HepG2 (cell line): ENCODE measurements around the gene ATP8A1. TPM values are rescaled to one million over a fixed set of nuclear protein-coding genes. Genes with fewer than 3 reads are reported as not detected.

Source experiments
- ARID2 ChIP-seq: sonication (generic); formaldehyde crosslinking; IDR thresholded peaks from 2 replicates; pipeline ENCODE4 v1.8.1; 2022; ENCODE audit warnings: mild to moderate bottlenecking, missing genetic modification reagents, borderline replicate concordance
- CEBPB ChIP-seq: IDR thresholded peaks from 2 replicates; pipeline ENCODE4 v1.6.1; 2011; ENCODE audit warnings: low read depth, low read length, improper control_type of control experiment, borderline replicate concordance
- CHD4 ChIP-seq: fragments of 200-600 bp; sonication (generic); IDR thresholded peaks from 2 replicates; pipeline ENCODE4 v1.7.0; 2017; ENCODE audit warnings: mild to moderate bottlenecking, low read length, borderline replicate concordance
- CREB3 ChIP-seq: sonication (generic); formaldehyde crosslinking; IDR thresholded peaks from 2 replicates; pipeline ENCODE4 v1.5.0; 2020; ENCODE audit warnings: missing genetic modification reagents
- EEA1 ChIP-seq: sonication (generic); formaldehyde crosslinking; IDR thresholded peaks from 2 replicates; pipeline ENCODE4 v1.5.1; 2020; ENCODE audit warnings: mild to moderate bottlenecking, missing genetic modification reagents, borderline replicate concordance
- FOXM1 ChIP-seq: sonication (generic); formaldehyde crosslinking; IDR thresholded peaks from 2 replicates; pipeline ENCODE4 v1.5.0; 2020; ENCODE audit warnings: missing genetic modification reagents
- FOXO1 ChIP-seq: sonication (generic); formaldehyde crosslinking; IDR thresholded peaks from 2 replicates; pipeline ENCODE4 v1.4.0; 2020; ENCODE audit warnings: missing genetic modification reagents
- GATA4 ChIP-seq: sonication (generic); IDR thresholded peaks from 2 replicates; pipeline ENCODE4 v1.6.1; 2016; ENCODE audit warnings: antibody characterized with exemption, low read depth, borderline replicate concordance
- HOMEZ ChIP-seq: IDR thresholded peaks from 2 replicates; pipeline ENCODE4 v1.6.1; 2016; ENCODE audit warnings: low read depth
- KAT7 ChIP-seq: IDR thresholded peaks from 2 replicates; pipeline ENCODE4 v1.6.1; 2018; ENCODE audit warnings: borderline replicate concordance, missing compliant biosample characterization
- MED8 ChIP-seq: sonication (generic); formaldehyde crosslinking; IDR thresholded peaks from 2 replicates; pipeline ENCODE4 v1.8.1; 2023; ENCODE audit warnings: mild to moderate bottlenecking, missing genetic modification reagents; ENCODE audit not compliant: insufficient replicate concordance
- NFE2L2 ChIP-seq: fragments of 150-350 bp; IDR thresholded peaks from 2 replicates; pipeline ENCODE4 v1.6.1; 2014; ENCODE audit warnings: low read length
- SALL1 ChIP-seq: sonication (generic); formaldehyde crosslinking; IDR thresholded peaks from 2 replicates; pipeline ENCODE4 v1.8.0; 2022; ENCODE audit warnings: mild to moderate bottlenecking, missing genetic modification reagents
- SIN3B ChIP-seq: fragments of 150-350 bp; IDR thresholded peaks from 2 replicates; pipeline ENCODE4 v1.6.1; 2014; ENCODE audit warnings: low read length
- SMAD3 ChIP-seq: sonication (generic); formaldehyde crosslinking; IDR thresholded peaks from 2 replicates; pipeline ENCODE4 v1.4.0; 2020; ENCODE audit warnings: missing genetic modification reagents
- SMC3 ChIP-seq: IDR thresholded peaks from 2 replicates; pipeline ENCODE4 v1.6.1; 2011; ENCODE audit warnings: low read length, improper control_type of control experiment
- TBL1XR1 ChIP-seq: fragments of 150-350 bp; IDR thresholded peaks from 2 replicates; pipeline ENCODE4 v1.6.1; 2014; ENCODE audit warnings: borderline replicate concordance, low read length; ENCODE audit not compliant: partially characterized antibody
- THAP11 ChIP-seq: IDR thresholded peaks from 2 replicates; pipeline ENCODE4 v1.6.1; 2016; ENCODE audit warnings: missing biosample characterization, missing genetic modification reagents
- ZFP91 ChIP-seq: sonication (generic); formaldehyde crosslinking; IDR thresholded peaks from 2 replicates; pipeline ENCODE4 v1.9.0; 2022; ENCODE audit warnings: missing genetic modification reagents, mild to moderate bottlenecking, borderline replicate concordance
- ZNF224 ChIP-seq: sonication (generic); formaldehyde crosslinking; IDR thresholded peaks from 2 replicates; pipeline ENCODE4 v1.5.0; 2020; ENCODE audit warnings: mild to moderate bottlenecking, missing genetic modification reagents
- ZNF235 ChIP-seq: sonication (generic); formaldehyde crosslinking; IDR thresholded peaks from 2 replicates; pipeline ENCODE4 v1.8.1; 2023; ENCODE audit warnings: mild to moderate bottlenecking, missing genetic modification reagents, borderline replicate concordance
- ZNF264 ChIP-seq: sonication (generic); formaldehyde crosslinking; IDR thresholded peaks from 2 replicates; pipeline ENCODE4 v1.4.0; 2020; ENCODE audit warnings: missing genetic modification reagents
- ZNF282 ChIP-seq: fragments of 450-650 bp; IDR thresholded peaks from 2 replicates; pipeline ENCODE4 v1.6.1; 2018; ENCODE audit not compliant: partially characterized antibody
- ZNF33B ChIP-seq: sonication (generic); formaldehyde crosslinking; IDR thresholded peaks from 2 replicates; pipeline ENCODE4 v1.5.1; 2020; ENCODE audit warnings: mild to moderate bottlenecking, missing genetic modification reagents
- ZNF44 ChIP-seq: sonication (generic); formaldehyde crosslinking; IDR thresholded peaks from 2 replicates; pipeline ENCODE4 v1.5.1; 2020; ENCODE audit warnings: mild to moderate bottlenecking, missing genetic modification reagents
- ZNF557 ChIP-seq: sonication (generic); formaldehyde crosslinking; IDR thresholded peaks from 2 replicates; pipeline ENCODE4 v1.4.0; 2020; ENCODE audit warnings: missing genetic modification reagents
- polyA plus RNA-seq, 8 experiments: library from polyadenylated mRNA; depleted of rRNA in 3 of 8; stranded (reverse) in 7 of 8; unstranded in 1 of 8; fragments of >200 nt; fragmentation: Illumina TruSeq in 4 of 8; extraction: Trizol in 4 of 8; gene quantifications; 2 replicates each; pipeline versions ENCODE4 v1.2.1 to v1.2.3, GENCODE V29; 2011 to 2016; ENCODE audit warnings: low read depth in 4 of 8, missing spikeins in 1 of 8, mixed read lengths in 1 of 8; ENCODE audit not compliant: insufficient read depth in 1 of 8
- total RNA-seq, 5 experiments: library from RNA; depleted of rRNA; stranded (reverse); fragments of >200 nt; fragmentation: Illumina TruSeq; extraction: Trizol; gene quantifications; 2 replicates each; pipeline ENCODE4 v1.2.3, GENCODE V29; 2016; ENCODE audit warnings: low read depth in 1 of 5
- TF ChIP-seq, protein P1 (sequence below): sonication (generic); formaldehyde crosslinking; IDR thresholded peaks from 2 replicates; pipeline ENCODE4 v1.4.0; 2020; ENCODE audit warnings: missing genetic modification reagents, borderline replicate concordance
- TF ChIP-seq, protein P2 (sequence below): conservative IDR thresholded peaks from 2 replicates; pipeline ENCODE4 v1.6.1; 2018; ENCODE audit warnings: missing genetic modification reagents

The ATP8A1 gene
- total and polyA plus RNA-seq, 2 of the 13 experiments (the other 11 are each of a cell fraction or from before 2014, with no cell fraction given) = 1.7 to 6.2 TPM

DNA sequence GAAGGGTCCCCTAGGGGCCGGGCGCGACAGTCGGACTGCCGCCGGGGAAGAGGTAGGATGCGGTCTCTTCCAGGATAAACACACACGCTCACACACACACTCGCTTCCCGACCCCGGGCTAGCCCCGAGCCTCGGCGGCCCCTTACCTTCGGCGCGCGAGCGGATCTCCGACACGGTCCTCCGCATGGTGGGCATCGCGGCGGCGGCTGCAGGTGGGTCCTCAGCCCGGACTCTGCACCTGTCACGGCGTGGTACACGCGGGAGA, 294 bp downstream of the ATP8A1 start (continued):
- TF ChIP-seq FOXO1 (CRISPR knock-in tag) (0 out of 2 replicates have a peak, but pooled peaks have one; percentile 16), GATA4 (no peak), ZNF44 (CRISPR knock-in tag) (no peak), HOMEZ (CRISPR knock-in tag) (no peak), ZNF557 (CRISPR knock-in tag) (no peak), SMAD3 (CRISPR knock-in tag) (no peak), SIN3B (no peak), FOXM1 (no peak), EEA1 (CRISPR knock-in tag) (no peak), ARID2 (CRISPR knock-in tag) (no peak), ZNF282 (no peak), ZFP91 (no peak), CHD4 (no peak), ZNF33B (no peak), MED8 (CRISPR knock-in tag) (no peak), THAP11 (no peak), KAT7 (no peak), ZNF264 (no peak), ZNF224 (CRISPR knock-in tag) (peak; percentile 9; the same call in 1 of the 2 replicates), SALL1 (no peak; the same call in 1 of the 2 replicates), TBL1XR1 (no peak), CEBPB (no peak), NFE2L2 (no peak), ZNF235 (CRISPR knock-in tag) (no peak; the same call in 1 of the 2 replicates), SMC3 (no peak), CREB3 (CRISPR knock-in tag) (no peak)
- TF ChIP-seq, protein P1, sequence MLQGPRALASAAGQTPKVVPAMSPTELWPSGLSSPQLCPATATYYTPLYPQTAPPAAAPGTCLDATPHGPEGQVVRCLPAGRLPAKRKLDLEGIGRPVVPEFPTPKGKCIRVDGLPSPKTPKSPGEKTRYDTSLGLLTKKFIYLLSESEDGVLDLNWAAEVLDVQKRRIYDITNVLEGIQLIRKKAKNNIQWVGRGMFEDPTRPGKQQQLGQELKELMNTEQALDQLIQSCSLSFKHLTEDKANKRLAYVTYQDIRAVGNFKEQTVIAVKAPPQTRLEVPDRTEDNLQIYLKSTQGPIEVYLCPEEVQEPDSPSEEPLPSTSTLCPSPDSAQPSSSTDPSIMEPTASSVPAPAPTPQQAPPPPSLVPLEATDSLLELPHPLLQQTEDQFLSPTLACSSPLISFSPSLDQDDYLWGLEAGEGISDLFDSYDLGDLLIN (CRISPR knock-in tag) = no peak
- TF ChIP-seq, protein P2, sequence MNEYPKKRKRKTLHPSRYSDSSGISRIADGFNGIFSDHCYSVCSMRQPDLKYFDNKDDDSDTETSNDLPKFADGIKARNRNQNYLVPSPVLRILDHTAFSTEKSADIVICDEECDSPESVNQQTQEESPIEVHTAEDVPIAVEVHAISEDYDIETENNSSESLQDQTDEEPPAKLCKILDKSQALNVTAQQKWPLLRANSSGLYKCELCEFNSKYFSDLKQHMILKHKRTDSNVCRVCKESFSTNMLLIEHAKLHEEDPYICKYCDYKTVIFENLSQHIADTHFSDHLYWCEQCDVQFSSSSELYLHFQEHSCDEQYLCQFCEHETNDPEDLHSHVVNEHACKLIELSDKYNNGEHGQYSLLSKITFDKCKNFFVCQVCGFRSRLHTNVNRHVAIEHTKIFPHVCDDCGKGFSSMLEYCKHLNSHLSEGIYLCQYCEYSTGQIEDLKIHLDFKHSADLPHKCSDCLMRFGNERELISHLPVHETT (CRISPR knock-in tag) = no peak
